Measurements from ENCODE around the gene ETNK2. TPM values are rescaled to one million over a fixed set of nuclear protein-coding genes. Genes with fewer than 3 reads are reported as not detected.

ETNK2 gene
- total and polyA plus RNA-seq, 2 of the 8 experiments (the other 6 are each of a cell fraction or from before 2014, with no cell fraction given) = 20.1 to 26.7 TPM

DNA sequence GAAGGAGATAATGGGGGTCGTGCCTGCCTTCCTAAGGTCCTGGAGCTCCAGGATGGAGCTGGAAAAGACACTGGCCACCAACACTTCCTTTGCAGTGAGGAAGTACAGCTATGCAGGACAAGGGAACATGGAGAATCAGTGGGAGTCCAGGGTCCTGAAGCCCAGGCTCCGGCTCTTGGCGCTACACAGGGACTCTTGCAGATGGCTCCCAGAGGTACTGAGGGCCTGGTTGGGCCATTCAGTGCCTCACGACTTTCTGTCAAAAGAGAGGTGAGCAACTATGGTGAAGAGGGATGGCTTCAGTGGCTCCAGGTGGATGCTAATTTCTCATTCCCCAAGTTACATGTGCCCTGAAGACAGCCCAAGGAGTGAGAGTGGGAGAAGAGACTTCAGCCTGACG lies 1.8 kb upstream of the ETNK2 start:
- Histone ChIP-seq H3K23me2 (ENCODE audit: low read depth, low read length) (peaks cover 12% of the 10 kb centered on the region; the same call in 1 of the 2 replicates), H3K4me3 (ENCODE audit: extremely low read depth in 1 of 4, insufficient read depth in 2 of 4, low read depth in 3 of 4, low read length in 4 of 4) (no peak overlapping the region), H3K27me3 (replicated peaks in 1 of 4; ENCODE audit: control insufficient read depth in 3 of 4, extremely low read depth in 1 of 4, insufficient read depth in 3 of 4, low read length in 3 of 4) (peaks cover 0 to 21% (median 17%) of the 10 kb centered on the region in 4 experiments; a peak in 5 of 7 replicates), H3K9me3 (ENCODE audit: insufficient read depth in 2 of 2, low read depth in 1 of 2, low read length in 1 of 2) (no peaks in the 10 kb centered on the region), H2BK20ac (ENCODE audit: low read length) (no peak overlapping the region), H3K4me1 (replicated peaks in 1 of 4; ENCODE audit: control insufficient read depth in 3 of 4, insufficient read depth in 4 of 4, low read length in 3 of 4) (peaks cover 0 to 22% (median 13%) of the 10 kb centered on the region in 4 experiments; a peak in 6 of 7 replicates), H3K79me1 (ENCODE audit: low read depth, low read length) (no peaks in the 10 kb centered on the region), H4K5ac (ENCODE audit: insufficient read length, low read depth, low read length) (no peak overlapping the region), H3K14ac (ENCODE audit: insufficient read length) (no peak overlapping the region), H3K9ac (replicated peaks in 1 of 4; ENCODE audit: extremely low read depth in 1 of 4, low read depth in 3 of 4, low read length in 3 of 4) (no peak overlapping the region), H3K18ac (ENCODE audit: extremely low read depth, low read length) (no peak overlapping the region), H3K36me3 (ENCODE audit: control insufficient read depth in 2 of 4, insufficient read depth in 4 of 4, low read length in 3 of 4) (no peaks in the 10 kb centered on the region), H4K20me1 (replicated peaks in 1 of 2; ENCODE audit: control insufficient read depth in 1 of 2, insufficient read depth in 2 of 2, low read length in 2 of 2) (no peaks in the 10 kb centered on the region), H3K56ac (replicated peaks; ENCODE audit: insufficient read length, low read depth, low read length) (no peak overlapping the region), H3K23ac (ENCODE audit: insufficient read length) (no peak overlapping the region), H3K79me2 (ENCODE audit: control insufficient read depth in 1 of 2, insufficient read depth in 2 of 2, low read length in 2 of 2) (no peaks in the 10 kb centered on the region), H2AK5ac (ENCODE audit: low read depth, low read length) (peak overlapping the region; percentile 25; the same call in 1 of the 2 replicates), H2BK120ac (replicated peaks; ENCODE audit: low read depth, low read length) (no peak overlapping the region), H3K4me2 (ENCODE audit: insufficient read depth in 1 of 2, low read depth in 2 of 2, low read length in 2 of 2) (no peak overlapping the region), H3K27ac (ENCODE audit: low read depth, low read length) (no peak overlapping the region), H2AFZ (ENCODE audit: low read length) (no peak overlapping the region), H2BK12ac (ENCODE audit: low read depth, low read length) (no peak overlapping the region; the same call in 1 of the 2 replicates), H4K91ac (replicated peaks; ENCODE audit: insufficient read length, low read length) (no peak overlapping the region), H2BK15ac (ENCODE audit: low read length) (peak overlapping the region; percentile 25; the same call in 1 of the 2 replicates), H3K4ac (replicated peaks; ENCODE audit: insufficient read length, low read depth, low read length) (no peak overlapping the region), H2BK5ac (ENCODE audit: low read depth, low read length) (no peak overlapping the region), H4K8ac (ENCODE audit: extremely low read depth, insufficient read depth, low read length) (no peak overlapping the region)
- DNase-seq (ENCODE audit: low read depth in 1 of 2, low spot score in 2 of 2) (no peak), FAIRE-seq (no peak)
- POLR2A ChIA-PET (ENCODE audit: partially characterized antibody) = interaction anchor here (0.6 to 1.1 kb wide), 3 partner anchors 12 to 291 kb away, joined by 3 to 5 read pairs (median 4); no protein-coding TSS in a partner anchor
- WGBS, 2 experiments (ENCODE audit: extremely low coverage in 1 of 2, insufficient coverage in 1 of 2, insufficient read length in 1 of 2, insufficient replicate concordance in 2 of 2, low coverage in 1 of 2, low lambda C conversion rate in 2 of 2, missing lambda C conversion rate in 1 of 2) = 90% methylated on average over 5 of the region's 5 CpGs; no CpG with 5 or more reads in 1 of the 2 experiments
- CTCF ChIA-PET (ENCODE audit: partially characterized antibody) = interaction anchor here (1.0 to 18.7 kb wide), 7 partner anchors 9 to 293 kb away, joined by 3 to 360 read pairs (median 11); partner anchors contain the start of gene KISS1
- TF ChIP-seq RXRA (IDR thresholded peaks at IDR 0.05; ENCODE audit: insufficient read depth, low read depth, low read length) (no peak), SP1 (IDR thresholded peaks at IDR 0.05; ENCODE audit: low read depth, low read length) (no peak), MAFK (IDR thresholded peaks at IDR 0.05; ENCODE audit: low read depth, low read length) (no peak), GTF2F1 (IDR thresholded peaks at IDR 0.05; ENCODE audit: borderline replicate concordance, low read depth, low read length) (no peak), GABPA (IDR thresholded peaks at IDR 0.05; ENCODE audit: borderline replicate concordance, insufficient read depth, low read length) (no peak), POLR2A (IDR thresholded peaks at IDR 0.05; ENCODE audit: control extremely low read depth in 1 of 2, low read depth in 2 of 2, low read length in 2 of 2) (no peak), CBX5 (IDR thresholded peaks at IDR 0.05; ENCODE audit: low read depth, low read length) (no peak)
- TF ChIP-seq, protein P1, sequence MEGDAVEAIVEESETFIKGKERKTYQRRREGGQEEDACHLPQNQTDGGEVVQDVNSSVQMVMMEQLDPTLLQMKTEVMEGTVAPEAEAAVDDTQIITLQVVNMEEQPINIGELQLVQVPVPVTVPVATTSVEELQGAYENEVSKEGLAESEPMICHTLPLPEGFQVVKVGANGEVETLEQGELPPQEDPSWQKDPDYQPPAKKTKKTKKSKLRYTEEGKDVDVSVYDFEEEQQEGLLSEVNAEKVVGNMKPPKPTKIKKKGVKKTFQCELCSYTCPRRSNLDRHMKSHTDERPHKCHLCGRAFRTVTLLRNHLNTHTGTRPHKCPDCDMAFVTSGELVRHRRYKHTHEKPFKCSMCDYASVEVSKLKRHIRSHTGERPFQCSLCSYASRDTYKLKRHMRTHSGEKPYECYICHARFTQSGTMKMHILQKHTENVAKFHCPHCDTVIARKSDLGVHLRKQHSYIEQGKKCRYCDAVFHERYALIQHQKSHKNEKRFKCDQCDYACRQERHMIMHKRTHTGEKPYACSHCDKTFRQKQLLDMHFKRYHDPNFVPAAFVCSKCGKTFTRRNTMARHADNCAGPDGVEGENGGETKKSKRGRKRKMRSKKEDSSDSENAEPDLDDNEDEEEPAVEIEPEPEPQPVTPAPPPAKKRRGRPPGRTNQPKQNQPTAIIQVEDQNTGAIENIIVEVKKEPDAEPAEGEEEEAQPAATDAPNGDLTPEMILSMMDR (IDR thresholded peaks at IDR 0.05; ENCODE audit: control extremely low read depth in 1 of 3, insufficient read depth in 1 of 3, low read depth in 1 of 3, low read length in 3 of 3) = no peak
- TF ChIP-seq, protein P2, sequence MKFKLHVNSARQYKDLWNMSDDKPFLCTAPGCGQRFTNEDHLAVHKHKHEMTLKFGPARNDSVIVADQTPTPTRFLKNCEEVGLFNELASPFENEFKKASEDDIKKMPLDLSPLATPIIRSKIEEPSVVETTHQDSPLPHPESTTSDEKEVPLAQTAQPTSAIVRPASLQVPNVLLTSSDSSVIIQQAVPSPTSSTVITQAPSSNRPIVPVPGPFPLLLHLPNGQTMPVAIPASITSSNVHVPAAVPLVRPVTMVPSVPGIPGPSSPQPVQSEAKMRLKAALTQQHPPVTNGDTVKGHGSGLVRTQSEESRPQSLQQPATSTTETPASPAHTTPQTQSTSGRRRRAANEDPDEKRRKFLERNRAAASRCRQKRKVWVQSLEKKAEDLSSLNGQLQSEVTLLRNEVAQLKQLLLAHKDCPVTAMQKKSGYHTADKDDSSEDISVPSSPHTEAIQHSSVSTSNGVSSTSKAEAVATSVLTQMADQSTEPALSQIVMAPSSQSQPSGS (IDR thresholded peaks at IDR 0.05; ENCODE audit: low read length) = no peak
